Naive thymus-derived CD4-positive, alpha-beta T cell (primary cell): ENCODE results near the gene HPS1. TPM values are rescaled to one million over a fixed set of nuclear protein-coding genes. Genes with fewer than 3 reads are reported as not detected.
A peak's percentile ranks its signal among the peaks of the same experiment; 100 is the strongest.

Experiments
- ATAC-seq: fragments of 150-1000 bp; cut with Tn5 transposase; 2 replicates; pipeline ENCODE4 v1.10.0; 2021; ENCODE audit warnings: mild to moderate bottlenecking, moderate library complexity
- CTCF ChIA-PET: fragments of 350-600 bp; sonication (Branson Sonifier 250); formaldehyde crosslinking; loops from one replicate; lab custom pipeline; 2021; ENCODE audit warnings: antibody characterized with exemption; lab: Charles Lee
- POLR2A ChIA-PET: fragments of 350-600 bp; sonication (Branson Sonifier 250); formaldehyde crosslinking; loops from one replicate; lab custom pipeline; 2021; ENCODE audit warnings: antibody characterized with exemption, inconsistent platforms; lab: Charles Lee
- DNase-seq, 9 donors: peaks; one replicate each; pipeline versions ENCODE4 v3.0.0 to v3.0.0-alpha.2; 2020 to 2022; ENCODE audit warnings: mixed read lengths in 1 of 9
- H3K27ac ChIP-seq: one replicate; pipeline ENCODE4 v1.7.0; 2013; ENCODE audit warnings: mild to moderate bottlenecking, low read depth, low read length, moderate library complexity
- H3K27me3 ChIP-seq, 2 donors: one replicate each; pipeline ENCODE4 v1.7.0; 2013; ENCODE audit warnings: low read length in 2 of 2, mild to moderate bottlenecking in 2 of 2, moderate library complexity in 2 of 2; ENCODE audit not compliant: control insufficient read depth in 2 of 2, insufficient read depth in 2 of 2
- H3K36me3 ChIP-seq, 3 experiments: 1 replicate in 2 of 3; 2 replicates in 1 of 3; pipeline ENCODE4 v1.7.0; 2013; ENCODE audit warnings: low read length in 3 of 3, mild to moderate bottlenecking in 3 of 3, moderate library complexity in 1 of 3; ENCODE audit not compliant: insufficient read depth in 3 of 3, control insufficient read depth in 2 of 3
- H3K4me1 ChIP-seq, 2 donors: one replicate each; pipeline ENCODE4 v1.7.0; 2013; ENCODE audit warnings: low read length in 2 of 2, mild to moderate bottlenecking in 2 of 2, moderate library complexity in 1 of 2; ENCODE audit not compliant: control insufficient read depth in 2 of 2, insufficient read depth in 2 of 2
- H3K4me3 ChIP-seq: 2 replicates; pipeline ENCODE4 v1.7.0; 2013; ENCODE audit warnings: mild to moderate bottlenecking, low read length
- H3K9me3 ChIP-seq, 3 experiments: 1 replicate in 2 of 3; 2 replicates in 1 of 3; pipeline ENCODE4 v1.7.0; 2013; ENCODE audit warnings: low read length in 3 of 3; ENCODE audit not compliant: control insufficient read depth in 2 of 3
- H3K27ac Mint-ChIP-seq, 9 donors: one replicate each; pipeline ENCODE4 v1.8.0; 2020 to 2022; ENCODE audit warnings: mixed read lengths in 9 of 9, mild to moderate bottlenecking in 8 of 9, moderate library complexity in 5 of 9, inconsistent platforms in 2 of 9
- H3K27me3 Mint-ChIP-seq, 5 donors: one replicate each; pipeline ENCODE4 v1.8.0; 2021 to 2022; ENCODE audit warnings: mixed read lengths in 5 of 5, mild to moderate bottlenecking in 1 of 5
- H3K36me3 Mint-ChIP-seq, 5 donors: one replicate each; pipeline ENCODE4 v1.8.0; 2020 to 2022; ENCODE audit warnings: mixed read lengths in 5 of 5, mild to moderate bottlenecking in 3 of 5, inconsistent platforms in 1 of 5
- H3K4me1 Mint-ChIP-seq, 7 donors: one replicate each; pipeline ENCODE4 v1.8.0; 2020 to 2022; ENCODE audit warnings: mixed read lengths in 7 of 7, mild to moderate bottlenecking in 3 of 7, inconsistent platforms in 1 of 7
- H3K4me3 Mint-ChIP-seq, 10 donors: one replicate each; pipeline ENCODE4 v1.8.0; 2020 to 2022; ENCODE audit warnings: mild to moderate bottlenecking in 10 of 10, mixed read lengths in 10 of 10, moderate library complexity in 6 of 10, inconsistent platforms in 2 of 10
- H3K9me3 Mint-ChIP-seq, 11 donors: one replicate each; pipeline ENCODE4 v1.8.0; 2020 to 2022; ENCODE audit warnings: mixed read lengths in 11 of 11, mild to moderate bottlenecking in 4 of 11, inconsistent platforms in 1 of 11, moderate library complexity in 1 of 11
- intact Hi-C, 2 donors: fragments of 100-400 bp; cut with micrococcal nuclease; formaldehyde crosslinking; loops; one replicate each; pipeline ENCODE4 v1.15.1; 2023
- polyA plus RNA-seq, 2 donors: library from polyadenylated mRNA; unstranded; fragments of 300-500 nt; fragmentation: Illumina TruSeq; gene quantifications; one replicate each; pipeline ENCODE4 v1.2.3, GENCODE V29; 2021
- total RNA-seq, 6 experiments: library from RNA in 5 of 6; stranded (reverse) in 5 of 6; gene quantifications; 1 replicate in 5 of 6; 2 replicates in 1 of 6; pipeline ENCODE4 v1.2.3 and lab custom pipeline; 2021 to 2026

HPS1 gene
- total and polyA plus RNA-seq, 7 experiments from 2014 or later = 54.3 to 107 (median 89.5) TPM

DNA sequence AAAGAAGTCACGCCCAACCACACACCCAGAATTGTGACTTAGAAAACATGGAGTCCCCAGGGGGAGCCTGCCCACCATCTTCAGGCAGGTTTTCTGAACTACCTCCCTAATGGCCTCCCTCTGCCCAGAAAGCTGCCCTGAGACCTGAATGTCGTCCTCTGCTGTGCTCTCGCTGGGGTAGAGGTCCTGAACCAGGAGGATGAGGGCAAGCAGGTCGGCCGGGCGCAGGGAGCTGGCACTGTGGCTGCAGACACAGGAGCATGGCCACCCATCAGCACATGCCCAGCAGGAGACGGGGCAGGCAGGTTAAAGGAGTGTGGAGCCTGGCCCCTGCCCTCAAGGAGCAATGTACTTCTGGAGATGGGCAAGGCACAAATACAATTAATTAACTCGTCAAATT lies 16.3 kb downstream of the HPS1 start:
- peaks cover 14 to 53% (median 41%) of the 10 kb centered on the region in 5 donors for H3K36me3 Mint-ChIP-seq
- POLR2A ChIA-PET = interaction anchor here (1.0 kb wide), 1 partner anchor 16 kb away, joined by 3 read pairs; no protein-coding TSS in a partner anchor
- CTCF ChIA-PET = no interaction called here

DNA sequence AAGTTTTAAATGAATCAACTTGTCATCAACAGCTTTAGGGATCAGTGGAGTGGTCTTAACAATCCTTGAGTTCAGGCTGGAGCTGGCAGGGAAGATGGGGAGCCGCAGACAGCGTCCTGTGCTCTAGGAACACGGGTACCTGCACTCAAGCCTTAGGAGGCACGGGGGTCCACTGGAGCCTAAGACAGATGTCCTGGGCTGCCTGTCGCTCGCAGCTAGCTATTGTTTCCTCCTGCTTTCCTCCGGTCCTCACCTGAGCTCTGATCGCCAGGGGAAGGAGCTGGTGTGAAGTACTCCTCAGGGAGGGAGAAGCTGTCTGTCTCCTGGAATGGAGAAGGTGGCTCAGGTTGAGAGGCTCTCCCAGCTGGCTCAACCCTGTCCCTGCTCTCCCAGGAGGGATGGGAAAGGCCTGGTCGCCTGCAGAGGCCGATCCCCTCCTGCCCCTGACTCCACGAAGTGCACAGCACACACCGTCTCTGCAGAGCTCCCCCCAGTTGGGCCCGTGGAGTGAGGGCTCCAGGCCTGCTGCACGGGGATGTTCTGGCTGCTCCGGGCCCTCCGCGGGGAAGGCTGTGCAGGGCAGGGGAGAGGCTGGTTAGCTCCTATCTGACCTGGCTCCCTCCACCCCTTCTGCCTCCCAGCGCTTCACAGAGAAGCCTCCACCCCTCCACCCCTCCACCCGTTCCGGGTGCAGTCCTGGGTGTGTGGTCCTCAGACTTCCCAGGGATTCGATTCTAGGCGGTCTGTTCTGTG lies 17.2 kb downstream of the HPS1 start:
- Histone ChIP-seq H3K27ac (no peak overlapping the region), H3K4me1 (no peaks in the 10 kb centered on the region), H3K4me3 (no peak overlapping the region), H3K9me3 (no peaks in the 10 kb centered on the region), H3K36me3 (peaks cover 14 to 77% (median 15%) of the 10 kb centered on the region in 3 experiments), H3K27me3 (no peaks in the 10 kb centered on the region)
- H3K27ac Mint-ChIP-seq = no peak overlapping the region
- H3K27me3 Mint-ChIP-seq = no peaks in the 10 kb centered on the region
- DNase-seq (no peak), ATAC-seq (no peak)
- H3K4me3 Mint-ChIP-seq = no peak overlapping the region
- POLR2A ChIA-PET = interaction anchor here (1.0 kb wide), 1 partner anchor 17 kb away, joined by 3 read pairs; no protein-coding TSS in a partner anchor
- H3K9me3 Mint-ChIP-seq = peaks cover 0 to 12% (median 3%) of the 10 kb centered on the region in 11 donors
- H3K36me3 Mint-ChIP-seq = peaks cover 13 to 44% (median 35%) of the 10 kb centered on the region in 5 donors
- CTCF ChIA-PET = no interaction called here
- intact Hi-C loops = no loop called here
- H3K4me1 Mint-ChIP-seq = peaks cover 0 to 7% (median 0%) of the 10 kb centered on the region in 7 donors

More for the DNA sequence above, 16.3 kb downstream of the HPS1 start:
- no peak overlapping the region for H3K4me3 Mint-ChIP-seq
- H3K4me3 ChIP-seq = no peak overlapping the region
- H3K4me1 ChIP-seq = no peaks in the 10 kb centered on the region
- no peak for ATAC-seq
- no peaks in the 10 kb centered on the region for H3K27me3 ChIP-seq
- intact Hi-C loops = no loop called here
- no peaks in the 10 kb centered on the region for H3K27me3 Mint-ChIP-seq
- H3K9me3 Mint-ChIP-seq = peaks cover 0 to 12% (median 3%) of the 10 kb centered on the region in 11 donors
- H3K9me3 ChIP-seq = no peaks in the 10 kb centered on the region
- peaks cover 0 to 7% (median 0%) of the 10 kb centered on the region in 7 donors for H3K4me1 Mint-ChIP-seq
- peaks cover 22 to 77% (median 24%) of the 10 kb centered on the region in 3 experiments for H3K36me3 ChIP-seq
- H3K27ac Mint-ChIP-seq = peak overlapping the region in 2 of 9 donors; percentile 3 to 72
- no peak overlapping the region for H3K27ac ChIP-seq
- no peak for DNase-seq

DNA sequence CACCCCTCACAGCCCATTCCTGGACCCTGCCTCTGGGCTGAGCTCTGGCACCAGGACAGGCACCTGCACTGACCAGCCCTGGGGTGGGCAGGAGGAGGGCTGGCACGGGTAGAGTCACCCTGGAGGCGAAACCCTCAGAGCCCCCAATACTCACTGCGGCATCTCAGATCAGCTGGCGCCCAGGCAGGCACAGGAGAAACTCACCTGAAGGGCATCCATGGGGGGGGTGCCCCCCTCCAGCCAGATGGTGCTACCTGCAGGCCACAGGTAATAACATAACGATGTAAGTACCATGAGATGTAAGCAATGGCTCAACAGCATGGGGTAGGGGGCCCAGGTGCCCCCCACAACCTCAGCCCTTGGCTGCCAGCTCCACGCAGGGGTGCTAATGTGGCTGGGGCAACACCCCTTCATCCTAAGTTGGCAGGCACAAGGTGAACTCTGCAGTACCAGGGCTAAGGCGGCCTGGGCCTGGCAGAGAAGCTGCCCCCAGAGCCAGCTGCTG lies 19.7 kb downstream of the HPS1 start:
- H3K9me3 Mint-ChIP-seq = peaks cover 0 to 4% (median 0%) of the 10 kb centered on the region in 11 donors
- ATAC-seq (no peak), DNase-seq (no peak)
- ChIA-PET POLR2A (interaction anchor here (0.6 kb wide), 1 partner anchor 1747 kb away, joined by 3 read pairs; no protein-coding TSS in a partner anchor), CTCF (interaction anchor here (2.7 kb wide), 1 partner anchor 8 kb away, joined by 22 read pairs; no protein-coding TSS in a partner anchor)
- H3K27me3 ChIP-seq = no peaks in the 10 kb centered on the region
- H3K4me3 Mint-ChIP-seq = no peak overlapping the region
- peaks cover 7 to 23% (median 17%) of the 10 kb centered on the region in 5 donors for H3K36me3 Mint-ChIP-seq
- intact Hi-C loops = no loop called here
- H3K9me3 ChIP-seq = no peaks in the 10 kb centered on the region
- H3K4me1 Mint-ChIP-seq = peaks cover 0 to 7% (median 0%) of the 10 kb centered on the region in 7 donors
- H3K4me3 ChIP-seq = no peak overlapping the region
- H3K36me3 ChIP-seq = peaks cover 4 to 76% (median 12%) of the 10 kb centered on the region in 3 experiments
- peak overlapping the region in 1 of 9 donors; percentile 2 for H3K27ac Mint-ChIP-seq
- H3K27me3 Mint-ChIP-seq = no peaks in the 10 kb centered on the region
- H3K4me1 ChIP-seq = no peaks in the 10 kb centered on the region
- H3K27ac ChIP-seq = no peak overlapping the region

DNA sequence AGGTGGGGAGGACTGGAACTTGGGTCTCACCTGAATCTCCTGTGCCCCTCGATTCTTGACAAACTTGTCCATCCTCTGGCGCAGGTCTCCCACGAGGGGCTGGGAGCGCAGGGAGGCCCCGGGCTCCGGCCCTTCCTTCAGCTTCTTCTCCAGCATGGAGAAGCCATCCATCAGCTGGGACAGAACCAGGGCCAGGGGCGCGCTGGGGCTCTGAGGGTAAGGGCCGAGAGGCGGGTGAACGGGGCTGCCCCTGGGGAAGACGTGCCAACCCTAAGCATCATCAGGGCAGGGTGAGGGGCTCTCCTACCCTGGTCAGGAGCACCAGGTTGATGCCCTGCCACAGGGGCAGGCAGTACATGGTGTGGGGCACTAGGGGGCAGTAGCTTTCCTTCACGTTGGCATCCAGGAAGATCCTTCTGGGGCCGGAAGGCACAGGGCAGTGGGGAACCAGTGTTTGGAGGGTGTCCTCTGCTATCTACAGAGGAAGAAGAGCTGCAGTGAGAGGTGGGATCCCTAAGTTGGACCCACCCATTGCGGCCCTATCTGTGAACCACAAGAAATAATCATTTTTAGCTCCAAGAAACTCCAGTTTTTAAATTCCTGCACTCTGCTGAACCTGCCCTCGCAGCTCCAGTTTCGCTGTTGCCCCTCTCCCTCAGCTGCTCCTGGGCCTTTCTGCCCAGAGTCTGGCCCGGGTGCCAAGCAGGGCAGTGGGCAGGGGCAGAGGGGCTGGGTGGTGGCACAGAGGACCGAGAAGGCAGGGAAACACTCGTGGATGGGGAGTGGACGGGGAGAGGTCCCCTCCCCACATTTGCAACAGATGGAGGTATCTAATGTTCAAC lies 21.0 kb downstream of the HPS1 start:
- Histone ChIP-seq H3K36me3 (peaks cover 0 to 77% (median 7%) of the 10 kb centered on the region in 3 experiments), H3K9me3 (no peaks in the 10 kb centered on the region), H3K4me1 (no peaks in the 10 kb centered on the region), H3K4me3 (no peak overlapping the region), H3K27ac (no peak overlapping the region), H3K27me3 (no peaks in the 10 kb centered on the region)
- H3K4me3 Mint-ChIP-seq = no peak overlapping the region
- peak in 7 of 9 donors; percentile 19 to 44 (median 29) for DNase-seq
- no peaks in the 10 kb centered on the region for H3K27me3 Mint-ChIP-seq
- CTCF ChIA-PET = interaction anchor here (0.6 to 2.7 kb wide), 4 partner anchors 9 to 1783 kb away, joined by 3 to 22 read pairs (median 5); no protein-coding TSS in a partner anchor
- intact Hi-C loops = no loop called here
- peak; percentile 79 for ATAC-seq
- POLR2A ChIA-PET = no interaction called here
- no peaks in the 10 kb centered on the region for H3K9me3 Mint-ChIP-seq
- H3K36me3 Mint-ChIP-seq = peaks cover 0 to 23% (median 7%) of the 10 kb centered on the region in 5 donors
- H3K27ac Mint-ChIP-seq = no peak overlapping the region
- peaks cover 0 to 3% (median 0%) of the 10 kb centered on the region in 7 donors for H3K4me1 Mint-ChIP-seq

DNA sequence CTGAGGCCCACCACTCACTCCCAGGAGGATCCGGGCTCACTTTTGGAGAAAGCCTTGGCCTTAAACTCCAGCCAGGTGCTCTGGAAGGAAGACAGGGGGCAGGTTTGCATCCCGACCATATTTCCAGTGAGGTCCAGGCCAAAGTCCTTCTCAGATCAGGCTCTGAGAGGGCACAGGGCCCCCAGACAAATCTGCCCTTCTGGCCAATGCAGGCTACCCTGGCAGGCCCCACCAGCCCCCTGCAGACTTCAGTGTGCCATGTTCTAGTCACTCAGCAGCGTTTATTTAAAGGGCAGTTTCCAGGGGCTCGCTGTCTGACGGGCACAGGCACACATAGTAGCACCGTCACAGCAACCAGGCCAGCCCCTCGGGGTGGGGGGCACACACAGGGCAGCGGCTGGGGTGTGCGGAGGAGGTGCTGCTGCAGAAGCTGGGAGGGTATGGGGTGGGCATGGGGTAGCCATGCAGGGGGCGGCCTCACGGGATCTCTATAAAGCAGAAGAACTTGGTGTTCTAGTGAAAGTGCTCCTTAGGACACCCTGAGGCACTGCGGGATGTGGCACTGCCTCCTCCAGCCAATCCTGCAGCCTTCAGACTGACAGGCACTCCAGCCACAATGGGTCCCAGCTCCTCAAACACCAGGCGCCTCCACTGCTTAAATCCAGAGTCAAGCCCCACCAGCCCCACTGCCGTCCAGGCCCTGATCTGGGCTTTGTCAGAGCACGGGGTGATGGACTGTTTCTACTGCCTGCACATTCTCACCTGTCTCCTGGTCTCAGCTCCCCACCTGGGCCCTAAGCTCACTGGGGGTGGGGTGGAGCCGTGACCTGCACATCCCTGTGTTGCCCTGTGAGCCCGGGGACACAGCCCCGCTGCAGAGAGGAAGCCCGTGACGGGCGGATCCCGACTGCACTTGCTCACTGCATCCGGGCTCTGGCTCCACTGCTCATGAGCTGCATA lies 22.2 kb downstream of the HPS1 start:
- Histone ChIP-seq H3K27ac (no peak overlapping the region), H3K4me3 (no peak overlapping the region), H3K4me1 (no peaks in the 10 kb centered on the region), H3K9me3 (no peaks in the 10 kb centered on the region), H3K27me3 (no peaks in the 10 kb centered on the region), H3K36me3 (peaks cover 0 to 72% (median 4%) of the 10 kb centered on the region in 3 experiments)
- no peaks in the 10 kb centered on the region for H3K4me1 Mint-ChIP-seq
- no peaks in the 10 kb centered on the region for H3K9me3 Mint-ChIP-seq
- H3K4me3 Mint-ChIP-seq = no peak overlapping the region
- ChIA-PET POLR2A (no interaction called here), CTCF (interaction anchor here (0.6 to 2.7 kb wide), 3 partner anchors 10 to 1784 kb away, joined by 3 to 22 read pairs (median 7); no protein-coding TSS in a partner anchor)
- intact Hi-C loops = no loop called here
- peak overlapping the region in 2 of 9 donors; percentile 25 to 52 for H3K27ac Mint-ChIP-seq
- H3K36me3 Mint-ChIP-seq = peaks cover 0 to 17% (median 0%) of the 10 kb centered on the region in 5 donors
- no peaks in the 10 kb centered on the region for H3K27me3 Mint-ChIP-seq
- ATAC-seq (no peak), DNase-seq (no peak)
